Measurements from ENCODE around the gene PADI3. TPM values are rescaled to one million over a fixed set of nuclear protein-coding genes. Genes with fewer than 3 reads are reported as not detected.

Gene PADI3
- total and polyA plus RNA-seq, 2 donors (not counting 3 experiments of a cell fraction or from before 2014, with no cell fraction given), result not detected

- Histone ChIP-seq H3K9me1 (replicated peaks; ENCODE audit: control insufficient read depth, extremely low read depth, insufficient read depth, low read length) (no peaks in the 10 kb centered on the region), H4K20me1 (replicated peaks; ENCODE audit: control insufficient read depth, extremely low read depth, insufficient read depth, low read length) (no peaks in the 10 kb centered on the region), H3K79me2 (ENCODE audit: control insufficient read depth, insufficient read depth, low read length) (no peaks in the 10 kb centered on the region), H3K9ac (replicated peaks; ENCODE audit: extremely low read depth, insufficient read depth, low read length) (no peak overlapping the region), H3K36me3 (ENCODE audit: control insufficient read depth in 2 of 2, extremely low read depth in 1 of 2, insufficient read depth in 2 of 2, low read length in 2 of 2) (no peaks in the 10 kb centered on the region), H3K4me3 (replicated peaks in 1 of 3; ENCODE audit: insufficient read depth in 1 of 3, low read depth in 1 of 3, low read length in 3 of 3) (no peak overlapping the region), H3K27me3 (ENCODE audit: control insufficient read depth in 2 of 2, insufficient read depth in 2 of 2, low read length in 2 of 2) (no peaks in the 10 kb centered on the region), H3K27ac (ENCODE audit: insufficient read depth, low read depth, low read length) (no peak overlapping the region), H3K4me1 (ENCODE audit: control insufficient read depth, extremely low read depth, insufficient read depth, low read length) (no peaks in the 10 kb centered on the region), H2AFZ (ENCODE audit: low read depth, low read length) (no peak overlapping the region), H3K4me2 (ENCODE audit: insufficient read depth, low read length) (no peak overlapping the region), H3K9me3 (replicated peaks; ENCODE audit: control insufficient read depth, insufficient read depth, low read length) (no peaks in the 10 kb centered on the region)
- TF ChIP-seq, protein P1, sequence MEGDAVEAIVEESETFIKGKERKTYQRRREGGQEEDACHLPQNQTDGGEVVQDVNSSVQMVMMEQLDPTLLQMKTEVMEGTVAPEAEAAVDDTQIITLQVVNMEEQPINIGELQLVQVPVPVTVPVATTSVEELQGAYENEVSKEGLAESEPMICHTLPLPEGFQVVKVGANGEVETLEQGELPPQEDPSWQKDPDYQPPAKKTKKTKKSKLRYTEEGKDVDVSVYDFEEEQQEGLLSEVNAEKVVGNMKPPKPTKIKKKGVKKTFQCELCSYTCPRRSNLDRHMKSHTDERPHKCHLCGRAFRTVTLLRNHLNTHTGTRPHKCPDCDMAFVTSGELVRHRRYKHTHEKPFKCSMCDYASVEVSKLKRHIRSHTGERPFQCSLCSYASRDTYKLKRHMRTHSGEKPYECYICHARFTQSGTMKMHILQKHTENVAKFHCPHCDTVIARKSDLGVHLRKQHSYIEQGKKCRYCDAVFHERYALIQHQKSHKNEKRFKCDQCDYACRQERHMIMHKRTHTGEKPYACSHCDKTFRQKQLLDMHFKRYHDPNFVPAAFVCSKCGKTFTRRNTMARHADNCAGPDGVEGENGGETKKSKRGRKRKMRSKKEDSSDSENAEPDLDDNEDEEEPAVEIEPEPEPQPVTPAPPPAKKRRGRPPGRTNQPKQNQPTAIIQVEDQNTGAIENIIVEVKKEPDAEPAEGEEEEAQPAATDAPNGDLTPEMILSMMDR (IDR thresholded peaks at IDR 0.05; ENCODE audit: extremely low read depth in 1 of 2, insufficient read depth in 1 of 2, low read depth in 1 of 2, low read length in 2 of 2), result no peak
- FAIRE-seq (no peak), DNase-seq (ENCODE audit: low read depth, low spot score) (no peak)
- dilution Hi-C loops (cut with MboI; ENCODE audit: extremely low pct_ligation_motif_present, low sequenced_read_pairs) (no loop called here), intact Hi-C loops (cut with micrococcal nuclease) (no loop called here)
- ChIA-PET POLR2A (no interaction called here), CTCF (no interaction called here)
- no TSS peak for BruUV-seq (replicated peaks)
Measured at GRCh38 chr1:17280894-17281293, 32.0 kb downstream of the PADI3 start.

DNA sequence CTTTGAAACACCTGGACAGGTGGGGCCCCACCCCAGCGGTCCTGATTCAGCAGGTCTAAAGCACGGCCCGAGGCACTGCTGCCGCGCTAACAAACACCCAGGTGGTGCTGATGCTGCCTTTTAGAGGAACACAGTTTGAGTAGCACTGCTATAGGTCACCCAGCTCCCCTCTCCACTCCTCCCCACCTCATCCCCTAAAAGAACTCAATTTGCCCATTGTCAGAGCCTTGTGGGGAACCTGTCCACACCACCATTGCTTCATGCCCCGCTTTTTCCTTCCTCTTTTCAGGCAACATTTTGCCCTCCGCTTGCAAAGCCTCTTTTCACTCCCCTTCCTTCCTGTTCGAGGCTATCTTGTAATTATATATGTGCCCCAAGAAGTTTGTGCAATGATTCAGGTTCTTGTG lies 32.9 kb downstream of the PADI3 start:
- CTCF ChIA-PET, result interaction anchor here (0.9 kb wide), 1 partner anchor 68 kb away, joined by 3 read pairs; no protein-coding TSS in a partner anchor

More for the DNA sequence above, 32.9 kb downstream of the PADI3 start:
- TF ChIP-seq, protein P1 (IDR thresholded peaks at IDR 0.05; ENCODE audit: extremely low read depth in 1 of 2, insufficient read depth in 1 of 2, low read depth in 1 of 2, low read length in 2 of 2), result no peak
- TF ChIP-seq FOS (IDR thresholded peaks at IDR 0.05; ENCODE audit: borderline replicate concordance, insufficient read depth, low read length), result no peak
- TF ChIP-seq POLR2AphosphoS5 (IDR thresholded peaks at IDR 0.05; ENCODE audit: insufficient read depth, low read depth, low read length), result no peak
- no peak for TF ChIP-seq JUN (IDR thresholded peaks at IDR 0.05; ENCODE audit: borderline replicate concordance, insufficient read depth, insufficient read length, low read depth)
- TF ChIP-seq MYC (IDR thresholded peaks at IDR 0.05; ENCODE audit: low read depth, low read length), result no peak
- Histone ChIP-seq H3K36me3 (ENCODE audit: control insufficient read depth in 2 of 2, extremely low read depth in 1 of 2, insufficient read depth in 2 of 2, low read length in 2 of 2) (no peaks in the 10 kb centered on the region), H3K4me1 (ENCODE audit: control insufficient read depth, extremely low read depth, insufficient read depth, low read length) (no peaks in the 10 kb centered on the region), H3K27ac (ENCODE audit: insufficient read depth, low read depth, low read length) (no peak overlapping the region), H3K27me3 (ENCODE audit: control insufficient read depth in 2 of 2, insufficient read depth in 2 of 2, low read length in 2 of 2) (no peaks in the 10 kb centered on the region), H3K79me2 (ENCODE audit: control insufficient read depth, insufficient read depth, low read length) (no peaks in the 10 kb centered on the region), H3K9ac (replicated peaks; ENCODE audit: extremely low read depth, insufficient read depth, low read length) (no peak overlapping the region), H2AFZ (ENCODE audit: low read depth, low read length) (no peak overlapping the region), H4K20me1 (replicated peaks; ENCODE audit: control insufficient read depth, extremely low read depth, insufficient read depth, low read length) (no peaks in the 10 kb centered on the region), H3K4me2 (ENCODE audit: insufficient read depth, low read length) (no peak overlapping the region), H3K4me3 (replicated peaks in 1 of 3; ENCODE audit: insufficient read depth in 1 of 3, low read depth in 1 of 3, low read length in 3 of 3) (no peak overlapping the region), H3K9me3 (replicated peaks; ENCODE audit: control insufficient read depth, insufficient read depth, low read length) (no peaks in the 10 kb centered on the region), H3K9me1 (replicated peaks; ENCODE audit: control insufficient read depth, extremely low read depth, insufficient read depth, low read length) (no peaks in the 10 kb centered on the region)
- intact Hi-C loops (cut with micrococcal nuclease) (no loop called here), dilution Hi-C loops (cut with MboI; ENCODE audit: extremely low pct_ligation_motif_present, low sequenced_read_pairs) (no loop called here)
- no peak for DNase-seq (ENCODE audit: low read depth, low spot score)
- no peak for FAIRE-seq
- no TSS peak for BruUV-seq (replicated peaks)
- POLR2A ChIA-PET, result no interaction called here

All from endothelial cell of umbilical vein (primary cell).